HepG2 (cell line): ENCODE data around the gene NOL4L. TPM values are rescaled to one million over a fixed set of nuclear protein-coding genes. Genes with fewer than 3 reads are reported as not detected.

Experiments used
- ATF7-NPFF ChIP-seq: sonication (generic); formaldehyde crosslinking; IDR thresholded peaks from 2 replicates; pipeline ENCODE4 v1.8.1; 2023; ENCODE audit warnings: mild to moderate bottlenecking, low read depth, missing genetic modification reagents, moderate library complexity
- ETV6 ChIP-seq: sonication (generic); formaldehyde crosslinking; conservative IDR thresholded peaks from 2 replicates; pipeline ENCODE4 v1.4.0; 2020; ENCODE audit warnings: missing genetic modification reagents
- PHF21A ChIP-seq: sonication (generic); formaldehyde crosslinking; IDR thresholded peaks from 2 replicates; pipeline ENCODE4 v1.5.0; 2020; ENCODE audit warnings: mild to moderate bottlenecking, missing genetic modification reagents
- RCOR2 ChIP-seq: IDR thresholded peaks from 2 replicates; pipeline ENCODE4 v1.6.1; 2016; ENCODE audit warnings: missing biosample characterization, missing genetic modification reagents
- SRSF4 ChIP-seq: fragments of 200-400 bp; formaldehyde crosslinking; IDR thresholded peaks from one replicate; pipeline ENCODE4 v1.6.1; 2018; ENCODE audit warnings: mild to moderate bottlenecking, low read depth, low read length, moderate library complexity; ENCODE audit not compliant: poor library complexity, severe bottlenecking
- TARDBP ChIP-seq: sonication (generic); formaldehyde crosslinking; IDR thresholded peaks from 2 replicates; pipeline ENCODE4 v1.8.0; 2022; ENCODE audit warnings: mild to moderate bottlenecking, missing genetic modification reagents
- ZFP41 ChIP-seq: sonication (generic); formaldehyde crosslinking; IDR thresholded peaks from 2 replicates; pipeline ENCODE4 v1.4.0; 2020; ENCODE audit warnings: mild to moderate bottlenecking, missing genetic modification reagents, borderline replicate concordance
- ZFP90 ChIP-seq: sonication (generic); formaldehyde crosslinking; IDR thresholded peaks from 2 replicates; pipeline ENCODE4 v1.8.0; 2022; ENCODE audit warnings: missing genetic modification reagents, mild to moderate bottlenecking, inconsistent platforms, borderline replicate concordance
- ZNF484 ChIP-seq: sonication (generic); formaldehyde crosslinking; IDR thresholded peaks from 2 replicates; pipeline ENCODE4 v1.5.1; 2020; ENCODE audit warnings: mild to moderate bottlenecking, low read depth, missing genetic modification reagents, borderline replicate concordance
- ZNF547 ChIP-seq: sonication (generic); formaldehyde crosslinking; IDR thresholded peaks from 2 replicates; pipeline ENCODE4 v1.5.1; 2020; ENCODE audit warnings: mild to moderate bottlenecking, missing genetic modification reagents
- ZNF777 ChIP-seq: sonication (generic); formaldehyde crosslinking; IDR thresholded peaks from 2 replicates; pipeline ENCODE4 v1.4.0; 2020; ENCODE audit warnings: missing genetic modification reagents
- ZNF780A ChIP-seq: sonication (generic); formaldehyde crosslinking; IDR thresholded peaks from 2 replicates; pipeline ENCODE4 v1.8.0; 2022; ENCODE audit warnings: mild to moderate bottlenecking, missing genetic modification reagents, moderate library complexity
- polyA plus RNA-seq, 8 experiments: library from polyadenylated mRNA; depleted of rRNA in 3 of 8; stranded (reverse) in 7 of 8; unstranded in 1 of 8; fragments of >200 nt; fragmentation: Illumina TruSeq in 4 of 8; extraction: Trizol in 4 of 8; gene quantifications; 2 replicates each; pipeline versions ENCODE4 v1.2.1 to v1.2.3, GENCODE V29; 2011 to 2016; ENCODE audit warnings: low read depth in 4 of 8, missing spikeins in 1 of 8, mixed read lengths in 1 of 8; ENCODE audit not compliant: insufficient read depth in 1 of 8
- total RNA-seq, 5 experiments: library from RNA; depleted of rRNA; stranded (reverse); fragments of >200 nt; fragmentation: Illumina TruSeq; extraction: Trizol; gene quantifications; 2 replicates each; pipeline ENCODE4 v1.2.3, GENCODE V29; 2016; ENCODE audit warnings: low read depth in 1 of 5
- TF ChIP-seq, protein P1 (sequence below), 2 experiments: sonication (generic) in 1 of 2; formaldehyde crosslinking in 1 of 2; IDR thresholded peaks; 2 replicates each; pipeline versions ENCODE4 v1.6.1 to v1.9.0; 2014 to 2022; ENCODE audit warnings: antibody characterized with exemption in 1 of 2, borderline replicate concordance in 1 of 2, inconsistent platforms in 1 of 2, low read depth in 1 of 2, missing genetic modification reagents in 1 of 2
- TF ChIP-seq, protein P2 (sequence below): sonication (generic); formaldehyde crosslinking; IDR thresholded peaks from 2 replicates; pipeline ENCODE4 v1.9.0; 2021; ENCODE audit warnings: missing genetic modification reagents, borderline replicate concordance
- TF ChIP-seq, protein P3 (sequence below): sonication (generic); formaldehyde crosslinking; IDR thresholded peaks from 2 replicates; pipeline ENCODE4 v1.5.1; 2020; ENCODE audit warnings: mild to moderate bottlenecking, missing genetic modification reagents, borderline replicate concordance
- TF ChIP-seq, protein P4 (sequence below): sonication (generic); formaldehyde crosslinking; IDR thresholded peaks from 2 replicates; pipeline ENCODE4 v1.5.0; 2020; ENCODE audit warnings: mild to moderate bottlenecking, missing genetic modification reagents

The NOL4L gene
- total and polyA plus RNA-seq, 2 of the 13 experiments (the other 11 are each of a cell fraction or from before 2014, with no cell fraction given): 16.6 to 35.4 TPM

DNA sequence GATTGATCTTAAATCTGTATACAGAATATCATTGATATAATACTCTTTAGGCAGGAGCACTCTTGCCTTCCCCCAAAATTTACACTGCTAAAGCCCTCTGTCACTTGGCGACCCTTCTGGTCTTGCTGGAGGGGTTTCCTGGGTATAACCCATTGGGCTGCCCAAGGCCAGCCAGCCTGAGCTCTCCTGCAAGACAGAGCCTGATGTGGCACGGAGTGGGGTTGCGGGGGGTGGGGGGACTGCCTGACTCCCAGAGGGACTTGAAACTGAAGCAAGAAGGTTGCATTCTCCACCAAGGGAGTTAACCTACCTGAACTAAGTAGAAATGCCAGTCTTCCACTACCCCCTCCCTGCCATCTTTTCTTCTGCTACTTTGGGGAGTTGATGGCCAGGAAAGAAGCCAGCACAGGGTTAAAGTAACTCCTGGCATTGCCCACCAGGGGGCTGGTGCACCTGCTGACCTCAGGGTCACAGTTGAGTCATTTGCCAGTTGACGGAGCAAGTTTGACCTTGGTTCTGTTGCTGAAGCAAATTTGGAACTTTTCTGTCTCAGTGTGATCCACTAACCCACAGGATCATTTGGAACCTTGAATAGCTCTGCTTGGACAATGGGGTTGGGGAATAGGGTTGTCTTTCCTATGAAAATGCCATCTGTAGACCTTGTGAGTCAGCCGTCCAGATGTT, 147.6 kb downstream of the NOL4L start (continued):
- TF ChIP-seq, protein P1, sequence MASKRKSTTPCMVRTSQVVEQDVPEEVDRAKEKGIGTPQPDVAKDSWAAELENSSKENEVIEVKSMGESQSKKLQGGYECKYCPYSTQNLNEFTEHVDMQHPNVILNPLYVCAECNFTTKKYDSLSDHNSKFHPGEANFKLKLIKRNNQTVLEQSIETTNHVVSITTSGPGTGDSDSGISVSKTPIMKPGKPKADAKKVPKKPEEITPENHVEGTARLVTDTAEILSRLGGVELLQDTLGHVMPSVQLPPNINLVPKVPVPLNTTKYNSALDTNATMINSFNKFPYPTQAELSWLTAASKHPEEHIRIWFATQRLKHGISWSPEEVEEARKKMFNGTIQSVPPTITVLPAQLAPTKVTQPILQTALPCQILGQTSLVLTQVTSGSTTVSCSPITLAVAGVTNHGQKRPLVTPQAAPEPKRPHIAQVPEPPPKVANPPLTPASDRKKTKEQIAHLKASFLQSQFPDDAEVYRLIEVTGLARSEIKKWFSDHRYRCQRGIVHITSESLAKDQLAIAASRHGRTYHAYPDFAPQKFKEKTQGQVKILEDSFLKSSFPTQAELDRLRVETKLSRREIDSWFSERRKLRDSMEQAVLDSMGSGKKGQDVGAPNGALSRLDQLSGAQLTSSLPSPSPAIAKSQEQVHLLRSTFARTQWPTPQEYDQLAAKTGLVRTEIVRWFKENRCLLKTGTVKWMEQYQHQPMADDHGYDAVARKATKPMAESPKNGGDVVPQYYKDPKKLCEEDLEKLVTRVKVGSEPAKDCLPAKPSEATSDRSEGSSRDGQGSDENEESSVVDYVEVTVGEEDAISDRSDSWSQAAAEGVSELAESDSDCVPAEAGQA (IDR thresholded peaks at IDR 0.05; ENCODE audit: low read depth): no peak
- TF ChIP-seq, protein P1 (CRISPR knock-in tag; IDR thresholded peaks at IDR 0.05; ENCODE audit: borderline replicate concordance): no peak
- TF ChIP-seq ZFP41 (CRISPR knock-in tag) (no peak), RCOR2 (CRISPR knock-in tag) (no peak), ZNF547 (CRISPR knock-in tag) (peak; percentile 79; the same call in 1 of the 2 replicates), ZNF780A (CRISPR knock-in tag) (no peak), SRSF4 (no peak), ATF7-NPFF (no peak), ZNF777 (CRISPR knock-in tag) (no peak), ETV6 (CRISPR knock-in tag) (no peak; the same call in 1 of the 2 replicates), TARDBP (CRISPR knock-in tag) (no peak), ZNF484 (no peak), ZFP90 (CRISPR knock-in tag) (no peak), PHF21A (CRISPR knock-in tag) (peak; percentile 23; the same call in 1 of the 2 replicates)
- TF ChIP-seq, protein P2, sequence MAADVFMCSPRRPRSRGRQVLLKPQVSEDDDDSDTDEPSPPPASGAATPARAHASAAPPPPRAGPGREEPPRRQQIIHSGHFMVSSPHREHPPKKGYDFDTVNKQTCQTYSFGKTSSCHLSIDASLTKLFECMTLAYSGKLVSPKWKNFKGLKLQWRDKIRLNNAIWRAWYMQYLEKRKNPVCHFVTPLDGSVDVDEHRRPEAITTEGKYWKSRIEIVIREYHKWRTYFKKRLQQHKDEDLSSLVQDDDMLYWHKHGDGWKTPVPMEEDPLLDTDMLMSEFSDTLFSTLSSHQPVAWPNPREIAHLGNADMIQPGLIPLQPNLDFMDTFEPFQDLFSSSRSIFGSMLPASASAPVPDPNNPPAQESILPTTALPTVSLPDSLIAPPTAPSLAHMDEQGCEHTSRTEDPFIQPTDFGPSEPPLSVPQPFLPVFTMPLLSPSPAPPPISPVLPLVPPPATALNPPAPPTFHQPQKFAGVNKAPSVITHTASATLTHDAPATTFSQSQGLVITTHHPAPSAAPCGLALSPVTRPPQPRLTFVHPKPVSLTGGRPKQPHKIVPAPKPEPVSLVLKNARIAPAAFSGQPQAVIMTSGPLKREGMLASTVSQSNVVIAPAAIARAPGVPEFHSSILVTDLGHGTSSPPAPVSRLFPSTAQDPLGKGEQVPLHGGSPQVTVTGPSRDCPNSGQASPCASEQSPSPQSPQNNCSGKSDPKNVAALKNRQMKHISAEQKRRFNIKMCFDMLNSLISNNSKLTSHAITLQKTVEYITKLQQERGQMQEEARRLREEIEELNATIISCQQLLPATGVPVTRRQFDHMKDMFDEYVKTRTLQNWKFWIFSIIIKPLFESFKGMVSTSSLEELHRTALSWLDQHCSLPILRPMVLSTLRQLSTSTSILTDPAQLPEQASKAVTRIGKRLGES (CRISPR knock-in tag): no peak
- TF ChIP-seq, protein P3, sequence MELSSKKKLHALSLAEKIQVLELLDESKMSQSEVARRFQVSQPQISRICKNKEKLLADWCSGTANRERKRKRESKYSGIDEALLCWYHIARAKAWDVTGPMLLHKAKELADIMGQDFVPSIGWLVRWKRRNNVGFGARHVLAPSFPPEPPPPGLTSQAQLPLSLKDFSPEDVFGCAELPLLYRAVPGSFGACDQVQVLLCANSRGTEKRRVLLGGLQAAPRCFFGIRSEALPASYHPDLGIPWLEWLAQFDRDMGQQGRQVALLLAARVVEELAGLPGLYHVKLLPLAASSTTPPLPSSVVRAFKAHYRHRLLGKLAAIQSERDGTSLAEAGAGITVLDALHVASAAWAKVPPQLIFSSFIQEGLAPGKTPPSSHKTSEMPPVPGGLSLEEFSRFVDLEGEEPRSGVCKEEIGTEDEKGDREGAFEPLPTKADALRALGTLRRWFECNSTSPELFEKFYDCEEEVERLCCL (CRISPR knock-in tag): no peak
- TF ChIP-seq, protein P4, sequence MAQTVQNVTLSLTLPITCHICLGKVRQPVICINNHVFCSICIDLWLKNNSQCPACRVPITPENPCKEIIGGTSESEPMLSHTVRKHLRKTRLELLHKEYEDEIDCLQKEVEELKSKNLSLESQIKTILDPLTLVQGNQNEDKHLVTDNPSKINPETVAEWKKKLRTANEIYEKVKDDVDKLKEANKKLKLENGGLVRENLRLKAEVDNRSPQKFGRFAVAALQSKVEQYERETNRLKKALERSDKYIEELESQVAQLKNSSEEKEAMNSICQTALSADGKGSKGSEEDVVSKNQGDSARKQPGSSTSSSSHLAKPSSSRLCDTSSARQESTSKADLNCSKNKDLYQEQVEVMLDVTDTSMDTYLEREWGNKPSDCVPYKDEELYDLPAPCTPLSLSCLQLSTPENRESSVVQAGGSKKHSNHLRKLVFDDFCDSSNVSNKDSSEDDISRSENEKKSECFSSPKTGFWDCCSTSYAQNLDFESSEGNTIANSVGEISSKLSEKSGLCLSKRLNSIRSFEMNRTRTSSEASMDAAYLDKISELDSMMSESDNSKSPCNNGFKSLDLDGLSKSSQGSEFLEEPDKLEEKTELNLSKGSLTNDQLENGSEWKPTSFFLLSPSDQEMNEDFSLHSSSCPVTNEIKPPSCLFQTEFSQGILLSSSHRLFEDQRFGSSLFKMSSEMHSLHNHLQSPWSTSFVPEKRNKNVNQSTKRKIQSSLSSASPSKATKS (CRISPR knock-in tag): no peak
